OCI-LY7 (cell line): Measurements from ENCODE around the gene PDE2A. TPM values are rescaled to one million over a fixed set of nuclear protein-coding genes. Genes with fewer than 3 reads are reported as not detected.

Experiments used
- BruUV-seq: library from RNA; stranded (reverse); fragments of 400-500 nt; replicated peaks from 2 replicates; lab custom pipeline; 2021; lab: Mats Ljungman, UMichigan
- CTCF ChIA-PET: fragments of 300-600 bp; sonication (Branson Sonifier 250); formaldehyde crosslinking; loops from one replicate; lab custom pipeline; 2022; ENCODE audit warnings: antibody characterized with exemption; ENCODE audit not compliant: unreplicated experiment; lab: Charles Lee
- POLR2A ChIA-PET: fragments of 300-600 bp; sonication (Branson Sonifier 250); formaldehyde crosslinking; loops from one replicate; lab custom pipeline; 2022; ENCODE audit warnings: antibody characterized with exemption; lab: Charles Lee
- DNase-seq: peaks from one replicate; pipeline ENCODE4 v3.0.0-alpha.2; 2015; ENCODE audit warnings: low spot score
- H2AFZ ChIP-seq: fragments of 200-600 bp; sonication (generic), shearing (Covaris generic); 2 replicates; pipeline ENCODE4 v1.6.1; 2014; ENCODE audit warnings: mild to moderate bottlenecking, antibody characterized with exemption, low read length, moderate library complexity
- H3K27ac ChIP-seq: fragments of 200-600 bp; sonication (generic); 2 replicates; pipeline ENCODE4 v1.5.1; 2014; ENCODE audit warnings: mixed run types, low read depth, mild to moderate bottlenecking, moderate library complexity, low read length, inconsistent platforms; ENCODE audit not compliant: poor library complexity, severe bottlenecking
- H3K36me3 ChIP-seq: fragments of 200-600 bp; sonication (generic); 2 replicates; pipeline ENCODE4 v1.6.1; 2014; ENCODE audit warnings: mild to moderate bottlenecking, antibody characterized with exemption, low read length, moderate library complexity, mixed read lengths; ENCODE audit not compliant: insufficient read depth
- H3K4me1 ChIP-seq: fragments of 200-600 bp; sonication (generic); 2 replicates; pipeline ENCODE4 v1.5.1; 2014; ENCODE audit warnings: mild to moderate bottlenecking, low read length; ENCODE audit not compliant: insufficient read depth, poor library complexity, severe bottlenecking
- H3K4me2 ChIP-seq: fragments of 200-600 bp; sonication (generic); 2 replicates; pipeline ENCODE4 v1.6.1; 2014; ENCODE audit warnings: mild to moderate bottlenecking, low read length
- H3K4me3 ChIP-seq: fragments of 200-600 bp; sonication (generic); 2 replicates; pipeline ENCODE4 v1.5.1; 2014; ENCODE audit warnings: mild to moderate bottlenecking, low read depth, low read length; ENCODE audit not compliant: poor library complexity, severe bottlenecking
- H3K79me2 ChIP-seq: fragments of 200-600 bp; sonication (generic); 2 replicates; pipeline ENCODE4 v1.6.1; 2016; ENCODE audit warnings: low read depth, mild to moderate bottlenecking, low read length, moderate library complexity, mixed read lengths; ENCODE audit not compliant: insufficient read depth
- H3K9me2 ChIP-seq: fragments of 200-600 bp; sonication (generic); 2 replicates; pipeline ENCODE4 v1.6.1; 2016; ENCODE audit warnings: mild to moderate bottlenecking, low read length, mixed read lengths; ENCODE audit not compliant: insufficient read depth
- H3K9me3 ChIP-seq: fragments of 200-600 bp; sonication (generic); 2 replicates; pipeline ENCODE4 v1.6.1; 2014; ENCODE audit warnings: mild to moderate bottlenecking, mixed run types, low read length, mixed read lengths
- H4K20me1 ChIP-seq: fragments of 200-600 bp; sonication (generic); 2 replicates; pipeline ENCODE4 v1.6.1; 2014; ENCODE audit warnings: mild to moderate bottlenecking, antibody characterized with exemption, low read length, moderate library complexity, mixed read lengths; ENCODE audit not compliant: insufficient read depth
- CTCF ChIP-seq: fragments of 200-600 bp; sonication (generic); conservative IDR thresholded peaks from 2 replicates; pipeline ENCODE4 v1.5.1; 2014; ENCODE audit warnings: mild to moderate bottlenecking, antibody characterized with exemption, low read length, moderate library complexity, mixed read lengths
- EZH2phosphoT487 ChIP-seq: fragments of 200-600 bp; sonication (generic); IDR thresholded peaks from 2 replicates; pipeline ENCODE4 v1.6.1; 2018; ENCODE audit warnings: low read depth, borderline replicate concordance, mild to moderate bottlenecking, mixed run types, antibody characterized with exemption, low read length, moderate library complexity, mixed read lengths
- intact Hi-C: fragments of 100-400 bp; cut with micrococcal nuclease; formaldehyde crosslinking; loops from one replicate; pipeline ENCODE4 v1.10.0; 2022; ENCODE audit not compliant: unreplicated experiment
- total RNA-seq, 2 experiments: library from RNA; depleted of rRNA in 1 of 2; stranded (reverse); fragments of >200 nt in 1 of 2; shearing (Covaris generic) in 1 of 2; gene quantifications; 2 replicates each; pipeline ENCODE4 v1.2.3, GENCODE V29; 2014 to 2022

Gene PDE2A
- total RNA-seq, 2 experiments from 2014 or later = 0.68 TPM; not detected in 1

GRCh38 chr11:72642043-72642883 is 32.0 kb downstream of the PDE2A start:
- POLR2A ChIA-PET = no interaction called here
- no peak overlapping the region for H2AFZ ChIP-seq

GRCh38 chr11:72641522-72642042 is 32.6 kb downstream of the PDE2A start:
- TF ChIP-seq CTCF (no peak), EZH2phosphoT487 (no peak)
- no peak for DNase-seq
- H2AFZ ChIP-seq = no peak overlapping the region
- H3K4me2 ChIP-seq = no peak overlapping the region
- H3K79me2 ChIP-seq = no peaks in the 10 kb centered on the region
- no peak overlapping the region for H3K4me3 ChIP-seq
- peaks cover 10% of the 10 kb centered on the region for H3K4me1 ChIP-seq
- no peaks in the 10 kb centered on the region for H3K36me3 ChIP-seq
- H3K27ac ChIP-seq = no peak overlapping the region
- no TSS peak for BruUV-seq
- no peaks in the 10 kb centered on the region; the same call in 1 of the 2 replicates for H4K20me1 ChIP-seq
- H3K9me3 ChIP-seq = no peaks in the 10 kb centered on the region
- H3K9me2 ChIP-seq = no peaks in the 10 kb centered on the region
- ChIA-PET POLR2A (no interaction called here), CTCF (no interaction called here)
- intact Hi-C loops = loop anchor here (10.0 kb wide), 1 partner anchor 167 kb away; no protein-coding TSS in a partner anchor

More at GRCh38 chr11:72642043-72642883, 32.0 kb downstream of the PDE2A start:
- Histone ChIP-seq H3K9me3 (no peaks in the 10 kb centered on the region), H4K20me1 (no peaks in the 10 kb centered on the region; the same call in 1 of the 2 replicates), H3K27ac (no peak overlapping the region), H3K4me3 (peak overlapping the region; percentile 31), H3K9me2 (no peaks in the 10 kb centered on the region), H3K36me3 (no peaks in the 10 kb centered on the region), H3K79me2 (no peaks in the 10 kb centered on the region), H3K4me2 (peak overlapping the region; percentile 59), H3K4me1 (peaks cover 3% of the 10 kb centered on the region)
- CTCF ChIA-PET = interaction anchor here (1.3 kb wide), 1 partner anchor 55 kb away, joined by 3 read pairs; no protein-coding TSS in a partner anchor
- TF ChIP-seq CTCF (no peak), EZH2phosphoT487 (no peak)
- intact Hi-C loops = loop anchor here (10.0 kb wide), 1 partner anchor 167 kb away; no protein-coding TSS in a partner anchor
- BruUV-seq = no TSS peak
- DNase-seq = no peak
